ENCODE data around the gene CRYL1. TPM values are rescaled to one million over a fixed set of nuclear protein-coding genes. Genes with fewer than 3 reads are reported as not detected.

CRYL1 gene
- total and polyA plus RNA-seq, 2 of the 13 experiments (the other 11 are each of a cell fraction or from before 2014, with no cell fraction given) = 57.2 to 115 TPM

DNA sequence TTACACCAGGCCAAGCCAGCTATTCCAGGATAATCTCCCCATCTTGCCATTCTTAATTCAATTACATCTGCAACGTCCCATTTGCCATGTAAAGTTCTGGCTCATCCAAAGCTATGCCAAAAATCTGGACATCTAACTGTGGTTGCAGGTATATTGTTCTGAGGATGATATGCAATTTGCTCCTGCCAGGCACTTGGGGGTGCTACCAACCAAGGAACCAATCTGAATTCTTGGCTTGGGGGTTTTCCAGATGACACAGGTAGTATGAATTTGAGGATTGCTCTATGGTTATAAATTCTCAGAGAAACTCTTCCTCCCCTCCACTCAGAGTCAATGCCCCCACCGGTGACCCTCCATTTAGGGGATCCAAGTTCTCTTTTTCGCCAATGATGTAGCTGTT, 33.0 kb downstream of the CRYL1 start (continued):
- TF ChIP-seq, protein P1, sequence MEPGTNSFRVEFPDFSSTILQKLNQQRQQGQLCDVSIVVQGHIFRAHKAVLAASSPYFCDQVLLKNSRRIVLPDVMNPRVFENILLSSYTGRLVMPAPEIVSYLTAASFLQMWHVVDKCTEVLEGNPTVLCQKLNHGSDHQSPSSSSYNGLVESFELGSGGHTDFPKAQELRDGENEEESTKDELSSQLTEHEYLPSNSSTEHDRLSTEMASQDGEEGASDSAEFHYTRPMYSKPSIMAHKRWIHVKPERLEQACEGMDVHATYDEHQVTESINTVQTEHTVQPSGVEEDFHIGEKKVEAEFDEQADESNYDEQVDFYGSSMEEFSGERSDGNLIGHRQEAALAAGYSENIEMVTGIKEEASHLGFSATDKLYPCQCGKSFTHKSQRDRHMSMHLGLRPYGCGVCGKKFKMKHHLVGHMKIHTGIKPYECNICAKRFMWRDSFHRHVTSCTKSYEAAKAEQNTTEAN (CRISPR knock-in tag; conservative IDR thresholded peaks at IDR 0.05) = no peak

DNA sequence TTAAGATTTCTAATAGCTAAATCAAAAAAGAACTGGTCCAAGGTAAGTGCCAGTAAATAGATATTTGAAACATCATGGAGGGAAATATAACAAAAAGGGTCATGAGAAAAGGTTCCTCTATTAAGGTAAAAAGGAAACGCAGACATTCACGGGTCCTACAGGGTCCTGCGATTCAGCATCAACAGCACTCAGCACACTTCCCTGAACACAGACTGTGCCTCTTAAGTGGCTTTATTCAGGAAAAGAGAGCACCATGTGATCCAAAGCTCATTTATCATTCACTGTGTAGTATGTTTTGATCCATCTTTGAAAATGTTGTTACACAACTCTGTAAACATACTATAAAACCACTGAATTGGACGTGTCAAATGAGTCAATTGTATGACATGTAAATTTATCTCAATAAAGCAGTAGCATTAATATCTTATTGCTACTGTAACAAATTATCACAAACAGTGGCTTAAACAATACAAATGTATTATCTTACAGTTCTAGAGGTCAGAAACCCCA, 33.7 kb downstream of the CRYL1 start:
- peaks cover 4% of the 10 kb centered on the region; the same call in 1 of the 2 replicates for H4K20me1 ChIP-seq (ENCODE audit: insufficient read depth, low read length)
- H3K27me3 ChIP-seq (ENCODE audit: control insufficient read depth in 1 of 2, insufficient read depth in 2 of 2, low read length in 2 of 2) = no peaks in the 10 kb centered on the region
- in situ Hi-C loops (cut with HindIII; ENCODE audit: extremely low pct_ligation_motif_present, low pct_unique_long_range_greater_than_20kb) = loop anchor here (5.0 kb wide), 3 partner anchors 215 to 435 kb away; no protein-coding TSS in a partner anchor
- H3K4me3 ChIP-seq (replicated peaks in 1 of 3; ENCODE audit: insufficient read depth in 1 of 3, low read depth in 2 of 3, low read length in 3 of 3) = no peak overlapping the region
- DNase-seq (ENCODE audit: low spot score) = no peak
- no peak overlapping the region for H3K27ac ChIP-seq (ENCODE audit: extremely low read length, insufficient read depth, low read length)
- H2AFZ ChIP-seq (ENCODE audit: low read length) = no peak overlapping the region
- no peak for ATAC-seq
- no peaks in the 10 kb centered on the region for H3K9me3 ChIP-seq (ENCODE audit: low read length)
- 97% methylated on average over 4 of the region's 4 CpGs for WGBS (ENCODE audit: low lambda C conversion rate)
- CTCF ChIA-PET (ENCODE audit: low intra/inter-chr PET ratio, low total read pairs) = interaction anchor here (1.1 to 1.4 kb wide), 4 partner anchors 212 to 433 kb away, joined by 3 to 10 read pairs (median 6); partner anchors contain the start of gene IL17D
- intact Hi-C loops (cut with micrococcal nuclease; ENCODE audit: unreplicated experiment) = no loop called here
- H3K9ac ChIP-seq (ENCODE audit: insufficient read depth, low read depth, low read length) = no peak overlapping the region
- no peak overlapping the region for H3K4me2 ChIP-seq (ENCODE audit: low read depth, low read length)
- H3K36me3 ChIP-seq (replicated peaks in 1 of 2; ENCODE audit: control insufficient read depth in 1 of 2, insufficient read depth in 2 of 2, low read length in 2 of 2) = peaks cover 3 to 7% of the 10 kb centered on the region in 2 experiments; a peak in 3 of 5 replicates
- H3K79me2 ChIP-seq (ENCODE audit: insufficient read depth, low read length) = no peaks in the 10 kb centered on the region
- no peak for FAIRE-seq
- POLR2A ChIA-PET = no interaction called here
- H3K4me1 ChIP-seq (ENCODE audit: insufficient read depth, low read length) = peaks cover 24% of the 10 kb centered on the region
- BruUV-seq (replicated peaks) = no TSS peak
- TF ChIP-seq, protein P2, sequence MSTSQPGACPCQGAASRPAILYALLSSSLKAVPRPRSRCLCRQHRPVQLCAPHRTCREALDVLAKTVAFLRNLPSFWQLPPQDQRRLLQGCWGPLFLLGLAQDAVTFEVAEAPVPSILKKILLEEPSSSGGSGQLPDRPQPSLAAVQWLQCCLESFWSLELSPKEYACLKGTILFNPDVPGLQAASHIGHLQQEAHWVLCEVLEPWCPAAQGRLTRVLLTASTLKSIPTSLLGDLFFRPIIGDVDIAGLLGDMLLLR (CRISPR knock-in tag; IDR thresholded peaks at IDR 0.05) = no peak
- TF ChIP-seq, protein P3, sequence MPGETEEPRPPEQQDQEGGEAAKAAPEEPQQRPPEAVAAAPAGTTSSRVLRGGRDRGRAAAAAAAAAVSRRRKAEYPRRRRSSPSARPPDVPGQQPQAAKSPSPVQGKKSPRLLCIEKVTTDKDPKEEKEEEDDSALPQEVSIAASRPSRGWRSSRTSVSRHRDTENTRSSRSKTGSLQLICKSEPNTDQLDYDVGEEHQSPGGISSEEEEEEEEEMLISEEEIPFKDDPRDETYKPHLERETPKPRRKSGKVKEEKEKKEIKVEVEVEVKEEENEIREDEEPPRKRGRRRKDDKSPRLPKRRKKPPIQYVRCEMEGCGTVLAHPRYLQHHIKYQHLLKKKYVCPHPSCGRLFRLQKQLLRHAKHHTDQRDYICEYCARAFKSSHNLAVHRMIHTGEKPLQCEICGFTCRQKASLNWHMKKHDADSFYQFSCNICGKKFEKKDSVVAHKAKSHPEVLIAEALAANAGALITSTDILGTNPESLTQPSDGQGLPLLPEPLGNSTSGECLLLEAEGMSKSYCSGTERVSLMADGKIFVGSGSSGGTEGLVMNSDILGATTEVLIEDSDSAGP (CRISPR knock-in tag; IDR thresholded peaks at IDR 0.05; ENCODE audit: borderline replicate concordance) = no peak
- no peak for TF ChIP-seq SETDB1 (CRISPR knock-in tag; IDR thresholded peaks at IDR 0.05; ENCODE audit: borderline replicate concordance)
- TF ChIP-seq, protein P4, sequence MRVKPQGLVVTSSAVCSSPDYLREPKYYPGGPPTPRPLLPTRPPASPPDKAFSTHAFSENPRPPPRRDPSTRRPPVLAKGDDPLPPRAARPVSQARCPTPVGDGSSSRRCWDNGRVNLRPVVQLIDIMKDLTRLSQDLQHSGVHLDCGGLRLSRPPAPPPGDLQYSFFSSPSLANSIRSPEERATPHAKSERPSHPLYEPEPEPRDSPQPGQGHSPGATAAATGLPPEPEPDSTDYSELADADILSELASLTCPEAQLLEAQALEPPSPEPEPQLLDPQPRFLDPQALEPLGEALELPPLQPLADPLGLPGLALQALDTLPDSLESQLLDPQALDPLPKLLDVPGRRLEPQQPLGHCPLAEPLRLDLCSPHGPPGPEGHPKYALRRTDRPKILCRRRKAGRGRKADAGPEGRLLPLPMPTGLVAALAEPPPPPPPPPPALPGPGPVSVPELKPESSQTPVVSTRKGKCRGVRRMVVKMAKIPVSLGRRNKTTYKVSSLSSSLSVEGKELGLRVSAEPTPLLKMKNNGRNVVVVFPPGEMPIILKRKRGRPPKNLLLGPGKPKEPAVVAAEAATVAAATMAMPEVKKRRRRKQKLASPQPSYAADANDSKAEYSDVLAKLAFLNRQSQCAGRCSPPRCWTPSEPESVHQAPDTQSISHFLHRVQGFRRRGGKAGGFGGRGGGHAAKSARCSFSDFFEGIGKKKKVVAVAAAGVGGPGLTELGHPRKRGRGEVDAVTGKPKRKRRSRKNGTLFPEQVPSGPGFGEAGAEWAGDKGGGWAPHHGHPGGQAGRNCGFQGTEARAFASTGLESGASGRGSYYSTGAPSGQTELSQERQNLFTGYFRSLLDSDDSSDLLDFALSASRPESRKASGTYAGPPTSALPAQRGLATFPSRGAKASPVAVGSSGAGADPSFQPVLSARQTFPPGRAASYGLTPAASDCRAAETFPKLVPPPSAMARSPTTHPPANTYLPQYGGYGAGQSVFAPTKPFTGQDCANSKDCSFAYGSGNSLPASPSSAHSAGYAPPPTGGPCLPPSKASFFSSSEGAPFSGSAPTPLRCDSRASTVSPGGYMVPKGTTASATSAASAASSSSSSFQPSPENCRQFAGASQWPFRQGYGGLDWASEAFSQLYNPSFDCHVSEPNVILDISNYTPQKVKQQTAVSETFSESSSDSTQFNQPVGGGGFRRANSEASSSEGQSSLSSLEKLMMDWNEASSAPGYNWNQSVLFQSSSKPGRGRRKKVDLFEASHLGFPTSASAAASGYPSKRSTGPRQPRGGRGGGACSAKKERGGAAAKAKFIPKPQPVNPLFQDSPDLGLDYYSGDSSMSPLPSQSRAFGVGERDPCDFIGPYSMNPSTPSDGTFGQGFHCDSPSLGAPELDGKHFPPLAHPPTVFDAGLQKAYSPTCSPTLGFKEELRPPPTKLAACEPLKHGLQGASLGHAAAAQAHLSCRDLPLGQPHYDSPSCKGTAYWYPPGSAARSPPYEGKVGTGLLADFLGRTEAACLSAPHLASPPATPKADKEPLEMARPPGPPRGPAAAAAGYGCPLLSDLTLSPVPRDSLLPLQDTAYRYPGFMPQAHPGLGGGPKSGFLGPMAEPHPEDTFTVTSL (CRISPR knock-in tag; IDR thresholded peaks at IDR 0.05; ENCODE audit: borderline replicate concordance) = no peak
- TF ChIP-seq, protein P5, sequence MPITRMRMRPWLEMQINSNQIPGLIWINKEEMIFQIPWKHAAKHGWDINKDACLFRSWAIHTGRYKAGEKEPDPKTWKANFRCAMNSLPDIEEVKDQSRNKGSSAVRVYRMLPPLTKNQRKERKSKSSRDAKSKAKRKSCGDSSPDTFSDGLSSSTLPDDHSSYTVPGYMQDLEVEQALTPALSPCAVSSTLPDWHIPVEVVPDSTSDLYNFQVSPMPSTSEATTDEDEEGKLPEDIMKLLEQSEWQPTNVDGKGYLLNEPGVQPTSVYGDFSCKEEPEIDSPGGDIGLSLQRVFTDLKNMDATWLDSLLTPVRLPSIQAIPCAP (CRISPR knock-in tag; IDR thresholded peaks at IDR 0.05; ENCODE audit: low read depth) = no peak
- TF ChIP-seq, protein P6, sequence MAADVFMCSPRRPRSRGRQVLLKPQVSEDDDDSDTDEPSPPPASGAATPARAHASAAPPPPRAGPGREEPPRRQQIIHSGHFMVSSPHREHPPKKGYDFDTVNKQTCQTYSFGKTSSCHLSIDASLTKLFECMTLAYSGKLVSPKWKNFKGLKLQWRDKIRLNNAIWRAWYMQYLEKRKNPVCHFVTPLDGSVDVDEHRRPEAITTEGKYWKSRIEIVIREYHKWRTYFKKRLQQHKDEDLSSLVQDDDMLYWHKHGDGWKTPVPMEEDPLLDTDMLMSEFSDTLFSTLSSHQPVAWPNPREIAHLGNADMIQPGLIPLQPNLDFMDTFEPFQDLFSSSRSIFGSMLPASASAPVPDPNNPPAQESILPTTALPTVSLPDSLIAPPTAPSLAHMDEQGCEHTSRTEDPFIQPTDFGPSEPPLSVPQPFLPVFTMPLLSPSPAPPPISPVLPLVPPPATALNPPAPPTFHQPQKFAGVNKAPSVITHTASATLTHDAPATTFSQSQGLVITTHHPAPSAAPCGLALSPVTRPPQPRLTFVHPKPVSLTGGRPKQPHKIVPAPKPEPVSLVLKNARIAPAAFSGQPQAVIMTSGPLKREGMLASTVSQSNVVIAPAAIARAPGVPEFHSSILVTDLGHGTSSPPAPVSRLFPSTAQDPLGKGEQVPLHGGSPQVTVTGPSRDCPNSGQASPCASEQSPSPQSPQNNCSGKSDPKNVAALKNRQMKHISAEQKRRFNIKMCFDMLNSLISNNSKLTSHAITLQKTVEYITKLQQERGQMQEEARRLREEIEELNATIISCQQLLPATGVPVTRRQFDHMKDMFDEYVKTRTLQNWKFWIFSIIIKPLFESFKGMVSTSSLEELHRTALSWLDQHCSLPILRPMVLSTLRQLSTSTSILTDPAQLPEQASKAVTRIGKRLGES (CRISPR knock-in tag; IDR thresholded peaks at IDR 0.05; ENCODE audit: borderline replicate concordance) = no peak

Data from HepG2 (cell line).